T-helper 1 cell (primary cell): ENCODE measurements around the gene OR2M7.
"Not testable (repeated sequence)": the region's sequence is repeated elsewhere in the genome, so short reads cannot be mapped to it uniquely, and the experiment has no call there.

Experiments
- DNase-seq, 5 donors: peaks; one replicate each; pipeline ENCODE4 v3.0.0-alpha.2; 2012 to 2020
- total RNA-seq, 4 donors: gene quantifications; one replicate each; lab custom pipeline; 2026; lab: John Stamatoyannopoulos, UW

The OR2M7 gene
- 0 reads per million in 4 donors for total RNA-seq

- DNase-seq, result no peak
Measured at GRCh38 chr1:248324468-248324867, at the start of gene OR2M7. Gene OR2M7 (minus strand): TSS chr1:248324568. CDS start chr1:248324568, 0 bp downstream.

- DNase-seq, result no peak
Measured at GRCh38 chr1:248373761-248374160, 49.4 kb upstream of the OR2M7 start.

- no peak for DNase-seq
Measured at GRCh38 chr1:248372394-248372793, 48.0 kb upstream of the OR2M7 start.

- DNase-seq, result no peak
Measured at GRCh38 chr1:248366609-248367008, 42.2 kb upstream of the OR2M7 start.

- DNase-seq, result no peak
Measured at GRCh38 chr1:248361121-248361715, 36.9 kb upstream of the OR2M7 start, which contains the start of gene OR2T4. Gene OR2T4 (plus strand): TSS chr1:248361665. CDS start chr1:248361665, 0 bp downstream.

GRCh38 chr1:248359415-248359814 is 35.0 kb upstream of the OR2M7 start:
- DNase-seq, result no peak

- no peak for DNase-seq
Measured at GRCh38 chr1:248348475-248348874, 24.1 kb upstream of the OR2M7 start, which contains the start of gene OR14C36. Gene OR14C36 (plus strand): TSS chr1:248348775. CDS start chr1:248348775, 0 bp downstream.

GRCh38 chr1:248343451-248343850 is 19.1 kb upstream of the OR2M7 start:
- DNase-seq, result no peak

GRCh38 chr1:248316796-248317195 is 7.6 kb downstream of the OR2M7 start:
- no peak for DNase-seq

GRCh38 chr1:248306740-248307139 is 17.6 kb downstream of the OR2M7 start:
- DNase-seq, result not testable (repeated sequence)

- DNase-seq, result no peak
Measured at GRCh38 chr1:248306103-248306502, 18.3 kb downstream of the OR2M7 start.

GRCh38 chr1:248305672-248306071 is 18.7 kb downstream of the OR2M7 start:
- DNase-seq, result not testable (repeated sequence)

GRCh38 chr1:248303324-248303723 is 21.0 kb downstream of the OR2M7 start, which contains the start of gene OR2T12:
Gene OR2T12 (minus strand): TSS chr1:248303424. CDS start chr1:248295578, 7,846 bp downstream.
- no peak for DNase-seq

- DNase-seq, result no peak
Measured at GRCh38 chr1:248288391-248288790, 36.0 kb downstream of the OR2M7 start.

GRCh38 chr1:248277876-248278275 is 46.5 kb downstream of the OR2M7 start, which contains the start of gene OR2T33:
Gene OR2T33 (minus strand): TSS chr1:248277976. CDS start chr1:248273814, 4,162 bp downstream.
- DNase-seq, result no peak
